Measurements from ENCODE around the gene ICAM5. TPM values are rescaled to one million over a fixed set of nuclear protein-coding genes. Genes with fewer than 3 reads are reported as not detected.
A peak's percentile ranks its signal among the peaks of the same experiment; 100 is the strongest.

The ICAM5 gene
- total RNA-seq, 4 donors from 2014 or later = 0.12 to 1.6 (median 1.3) TPM; not detected in 1

DNA sequence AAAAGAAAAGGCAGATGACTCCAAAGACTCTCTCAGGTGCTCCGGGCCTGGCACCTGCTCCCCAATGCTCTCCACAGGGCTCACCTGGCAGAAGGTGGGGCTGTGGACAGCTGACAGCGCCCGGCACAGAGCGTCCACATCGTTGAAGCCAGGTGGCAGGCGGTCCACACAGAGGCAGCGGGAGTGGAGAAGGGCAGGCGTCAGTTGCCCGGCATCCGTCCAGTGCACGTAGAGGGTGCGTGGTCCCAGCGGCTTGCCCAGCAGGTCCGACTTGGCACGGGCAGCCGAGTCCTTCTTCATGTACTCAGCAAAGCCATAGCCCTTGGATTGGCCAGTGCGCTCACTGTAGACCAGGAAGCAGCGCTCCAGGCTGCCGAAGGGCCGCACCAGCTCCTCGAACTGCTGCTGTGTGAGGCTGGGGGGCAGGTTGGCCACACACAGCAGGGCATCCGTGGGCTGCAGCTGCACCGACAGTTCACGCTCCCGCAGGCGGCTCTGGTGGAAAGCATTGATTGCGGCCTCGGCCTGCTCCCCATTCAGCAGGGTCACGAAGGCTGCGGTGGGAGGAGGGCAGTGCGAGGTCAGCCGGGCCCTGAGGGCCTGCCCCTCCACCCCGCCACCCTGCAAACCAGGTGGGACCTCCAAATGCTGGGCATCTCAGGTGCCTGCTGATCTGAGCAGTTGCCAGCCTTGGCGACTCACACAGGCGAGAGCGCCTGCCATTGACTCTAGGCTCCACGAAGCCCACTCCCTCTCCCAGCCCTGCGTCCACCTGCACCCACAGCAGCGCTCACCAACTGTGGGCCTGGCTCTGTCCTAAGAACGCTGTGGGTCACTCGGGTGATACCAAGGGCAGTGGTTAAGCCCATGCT, 39.0 kb downstream of the ICAM5 start:
- no peak for TF ChIP-seq POLR2A (IDR thresholded peaks at IDR 0.05)
- TF ChIP-seq, protein P1, sequence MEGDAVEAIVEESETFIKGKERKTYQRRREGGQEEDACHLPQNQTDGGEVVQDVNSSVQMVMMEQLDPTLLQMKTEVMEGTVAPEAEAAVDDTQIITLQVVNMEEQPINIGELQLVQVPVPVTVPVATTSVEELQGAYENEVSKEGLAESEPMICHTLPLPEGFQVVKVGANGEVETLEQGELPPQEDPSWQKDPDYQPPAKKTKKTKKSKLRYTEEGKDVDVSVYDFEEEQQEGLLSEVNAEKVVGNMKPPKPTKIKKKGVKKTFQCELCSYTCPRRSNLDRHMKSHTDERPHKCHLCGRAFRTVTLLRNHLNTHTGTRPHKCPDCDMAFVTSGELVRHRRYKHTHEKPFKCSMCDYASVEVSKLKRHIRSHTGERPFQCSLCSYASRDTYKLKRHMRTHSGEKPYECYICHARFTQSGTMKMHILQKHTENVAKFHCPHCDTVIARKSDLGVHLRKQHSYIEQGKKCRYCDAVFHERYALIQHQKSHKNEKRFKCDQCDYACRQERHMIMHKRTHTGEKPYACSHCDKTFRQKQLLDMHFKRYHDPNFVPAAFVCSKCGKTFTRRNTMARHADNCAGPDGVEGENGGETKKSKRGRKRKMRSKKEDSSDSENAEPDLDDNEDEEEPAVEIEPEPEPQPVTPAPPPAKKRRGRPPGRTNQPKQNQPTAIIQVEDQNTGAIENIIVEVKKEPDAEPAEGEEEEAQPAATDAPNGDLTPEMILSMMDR (IDR thresholded peaks at IDR 0.05) = no peak
- no peak overlapping the region for H3K4me3 ChIP-seq
- peaks cover 30 to 70% (median 49%) of the 10 kb centered on the region in 3 donors for H3K36me3 ChIP-seq
- H3K9me3 ChIP-seq = no peaks in the 10 kb centered on the region
- no peak for DNase-seq
- H3K27me3 ChIP-seq = no peaks in the 10 kb centered on the region
- H3K27ac ChIP-seq = no peak overlapping the region
- intact Hi-C loops (cut with DNase I) = no loop called here
- peaks cover 10 to 19% (median 11%) of the 10 kb centered on the region in 3 donors for H3K4me1 ChIP-seq
- WGBS, 2 donors = 91 to 100% methylated on average over 1 to 18 of the region's 41 CpGs

DNA sequence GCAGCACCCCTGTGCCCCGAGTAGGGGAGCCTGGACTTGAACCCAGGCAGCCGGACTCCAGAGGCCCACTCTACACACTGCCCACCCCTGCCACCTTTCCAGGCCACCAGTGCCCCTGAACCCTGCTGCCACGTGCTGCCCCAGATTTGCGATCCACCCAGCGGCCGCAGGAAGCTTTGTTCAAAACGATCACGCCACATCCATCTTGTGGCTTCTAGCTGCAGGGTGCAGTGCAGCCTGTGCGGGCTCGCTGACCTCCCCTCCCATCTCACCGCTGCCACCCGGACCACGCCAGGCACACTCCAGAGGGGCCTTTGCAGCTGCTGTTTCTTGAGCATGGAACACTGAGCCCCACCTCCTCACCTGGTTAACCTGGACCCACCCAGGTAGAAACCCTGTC, 39.8 kb downstream of the ICAM5 start:
- no peak for DNase-seq
- peaks cover 13 to 26% (median 14%) of the 10 kb centered on the region in 3 donors for H3K4me1 ChIP-seq
- H3K9me3 ChIP-seq = no peaks in the 10 kb centered on the region
- peaks cover 28 to 62% (median 44%) of the 10 kb centered on the region in 3 donors for H3K36me3 ChIP-seq
- TF ChIP-seq, protein P1 (IDR thresholded peaks at IDR 0.05) = no peak
- intact Hi-C loops (cut with DNase I) = no loop called here
- H3K27ac ChIP-seq = no peak overlapping the region
- 93 to 95% methylated on average over 8 to 11 of the region's 13 CpGs for WGBS, 2 donors
- H3K4me3 ChIP-seq = no peak overlapping the region
- no peaks in the 10 kb centered on the region for H3K27me3 ChIP-seq

DNA sequence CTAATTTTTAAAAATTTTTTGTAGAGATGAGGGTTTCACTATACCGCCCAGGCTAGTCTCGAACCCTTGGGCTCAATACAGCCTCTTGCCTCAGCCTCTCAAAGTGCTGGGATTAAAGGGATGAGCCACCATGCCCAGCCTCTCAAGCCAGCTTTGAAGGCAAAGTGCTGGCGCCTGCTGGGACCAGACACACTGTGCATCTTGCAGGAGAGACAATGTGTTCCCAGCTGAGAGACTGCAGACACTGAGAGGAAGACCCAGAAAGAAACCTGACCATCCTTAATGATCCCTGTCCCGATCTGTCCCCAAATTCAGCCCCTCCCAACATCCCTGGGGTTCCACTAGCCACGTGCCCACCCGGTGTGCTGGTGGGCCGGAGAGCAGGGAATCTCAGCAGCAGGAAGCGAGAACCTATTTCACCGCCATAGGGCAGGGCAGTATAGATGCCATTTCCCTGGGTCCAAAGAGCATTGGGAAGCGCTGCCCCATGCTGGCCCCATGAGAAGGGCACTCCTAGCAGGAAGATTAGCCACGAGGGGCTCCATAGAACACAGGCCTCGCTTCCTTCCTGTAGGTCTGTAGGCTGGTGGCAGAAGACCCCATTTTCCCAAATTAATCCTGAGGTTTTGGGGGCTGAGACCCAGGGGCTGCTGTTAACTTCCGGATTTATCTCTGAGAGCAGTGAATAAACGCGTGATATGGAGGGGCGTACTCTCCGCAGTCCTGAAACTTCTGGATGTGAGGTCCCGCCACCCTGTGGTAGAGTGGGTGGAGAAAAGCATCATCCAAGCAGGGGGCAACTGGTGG, 42.6 kb downstream of the ICAM5 start:
- peak overlapping the region; percentile 81 to 93 (median 92) for H3K27ac ChIP-seq
- no peak for DNase-seq
- H3K36me3 ChIP-seq = peaks cover 21 to 34% (median 29%) of the 10 kb centered on the region in 3 donors
- no peaks in the 10 kb centered on the region for H3K27me3 ChIP-seq
- H3K4me3 ChIP-seq = peak overlapping the region; percentile 82 to 97 (median 87)
- TF ChIP-seq, protein P1 (IDR thresholded peaks at IDR 0.05) = no peak
- TF ChIP-seq POLR2A (IDR thresholded peaks at IDR 0.05) = no peak
- intact Hi-C loops (cut with DNase I) = no loop called here
- peaks cover 14 to 36% (median 16%) of the 10 kb centered on the region in 3 donors for H3K4me1 ChIP-seq
- WGBS, 2 donors = 28 to 40% methylated on average over 7 to 10 of the region's 18 CpGs
- no peaks in the 10 kb centered on the region for H3K9me3 ChIP-seq

DNA sequence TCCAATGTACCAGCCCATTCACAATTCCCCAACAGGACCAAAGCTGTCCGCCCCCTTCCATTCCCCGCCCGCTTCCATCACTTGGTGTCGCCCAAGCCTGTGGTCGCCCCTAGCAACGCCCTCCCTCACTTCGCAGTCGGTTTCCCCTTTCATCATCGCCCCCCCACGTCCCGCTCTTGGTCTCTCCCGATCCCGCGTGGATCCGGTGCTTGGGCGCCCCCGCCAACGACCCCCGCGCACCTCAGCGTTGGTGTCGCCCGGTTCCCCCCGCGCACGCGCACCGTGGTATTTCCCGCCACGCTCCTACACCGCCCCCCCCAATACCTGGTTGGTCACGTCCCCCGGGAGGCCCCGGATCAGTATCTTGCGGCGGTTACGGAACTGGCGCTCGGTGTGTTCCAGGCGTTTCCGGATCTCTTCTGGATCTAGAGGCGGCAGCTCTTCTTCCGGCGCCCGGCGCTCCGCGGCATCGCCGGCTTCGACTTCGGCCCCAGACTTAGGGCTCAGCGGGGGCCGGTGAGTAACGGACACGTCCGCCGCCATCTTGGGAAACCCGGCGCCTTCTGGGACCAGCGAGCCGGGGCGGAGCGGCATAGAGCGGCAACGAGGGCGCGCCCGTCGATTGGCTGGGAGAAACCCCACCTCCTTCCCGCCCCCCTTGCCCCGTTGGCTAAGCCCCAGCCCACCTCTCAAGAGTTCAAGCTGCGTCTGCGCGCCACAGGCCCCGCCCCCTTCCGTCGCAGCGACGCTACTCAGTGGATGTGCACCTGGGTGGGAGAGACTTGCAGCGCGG, 43.4 kb downstream of the ICAM5 start, which contains the start of gene RAVER1:
Gene RAVER1, minus strand, starts transcription at position 565 of the 793 bp plus-strand sequence. Its CDS starts 22 bp downstream, at position 543.
- WGBS, 2 donors = 0 to 1% methylated on average over 17 to 23 of the region's 82 CpGs
- H3K27me3 ChIP-seq = no peaks in the 10 kb centered on the region
- H3K36me3 ChIP-seq = peaks cover 16 to 26% (median 21%) of the 10 kb centered on the region in 3 donors
- intact Hi-C loops (cut with DNase I) = no loop called here
- peak within 1 kb of the TSS; percentile 82 to 97 (median 87) for H3K4me3 ChIP-seq
- TF ChIP-seq POLR2A (IDR thresholded peaks at IDR 0.05) = peak in 2 of 4 donors; percentile 66 to 72
- TF ChIP-seq, protein P1 (IDR thresholded peaks at IDR 0.05) = no peak
- H3K9me3 ChIP-seq = no peaks in the 10 kb centered on the region
- peak within 1 kb of the TSS; percentile 81 to 93 (median 92) for H3K27ac ChIP-seq
- DNase-seq = peak; percentile 77
- H3K4me1 ChIP-seq = peaks cover 14 to 36% (median 16%) of the 10 kb centered on the region in 3 donors

Measured in esophagus squamous epithelium (tissue), 5 donors.